Cardiac septum (tissue), 1 donor: Measurements from ENCODE around the gene AGFG2. TPM values are rescaled to one million over a fixed set of nuclear protein-coding genes. Genes with fewer than 3 reads are reported as not detected.

Experiments used
- DNase-seq: peaks from one replicate; pipeline ENCODE4 v3.0.0-alpha.2; 2020; ENCODE audit warnings: low spot score
- intact Hi-C: fragments of 100-400 bp; cut with DNase I; formaldehyde crosslinking; loops from one replicate; pipeline ENCODE4 v1.14.0; 2022
- total RNA-seq: library from RNA; stranded (reverse); fragmentation: NEBNext Ultra II Directional; extraction: Animal tissue kit (Norgen Biotek cat#: 25700); gene quantifications from one replicate; pipeline ENCODE4 v1.2.1, GENCODE V29; 2021
- donor health status: DM: no; HTN: no; CAD: no.

Gene AGFG2
- total RNA-seq, 1 donor from 2014 or later: 28.6 TPM

DNA sequence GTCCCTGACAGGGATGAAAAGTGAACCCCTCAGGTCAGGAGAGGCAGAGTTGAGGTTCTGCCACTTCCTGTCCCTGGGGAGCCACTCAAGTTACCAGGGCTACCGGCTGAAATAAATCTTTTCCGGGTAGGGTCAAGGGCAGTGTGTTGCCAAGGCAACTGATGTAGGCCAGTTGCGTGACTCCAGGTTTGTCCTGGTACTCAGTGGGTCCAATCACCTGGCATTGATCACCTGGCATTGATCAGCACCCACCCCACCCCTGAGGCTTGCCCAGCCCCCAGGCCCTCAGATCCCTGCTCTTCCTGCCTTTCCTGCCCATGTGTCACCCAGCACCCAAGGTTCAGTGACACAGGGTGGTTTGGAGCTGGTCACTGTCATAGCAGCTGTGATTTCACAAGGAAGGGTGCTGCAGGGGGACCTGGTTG, 28.8 kb downstream of the AGFG2 start:
- intact Hi-C loops: no loop called here
- no peak for DNase-seq

DNA sequence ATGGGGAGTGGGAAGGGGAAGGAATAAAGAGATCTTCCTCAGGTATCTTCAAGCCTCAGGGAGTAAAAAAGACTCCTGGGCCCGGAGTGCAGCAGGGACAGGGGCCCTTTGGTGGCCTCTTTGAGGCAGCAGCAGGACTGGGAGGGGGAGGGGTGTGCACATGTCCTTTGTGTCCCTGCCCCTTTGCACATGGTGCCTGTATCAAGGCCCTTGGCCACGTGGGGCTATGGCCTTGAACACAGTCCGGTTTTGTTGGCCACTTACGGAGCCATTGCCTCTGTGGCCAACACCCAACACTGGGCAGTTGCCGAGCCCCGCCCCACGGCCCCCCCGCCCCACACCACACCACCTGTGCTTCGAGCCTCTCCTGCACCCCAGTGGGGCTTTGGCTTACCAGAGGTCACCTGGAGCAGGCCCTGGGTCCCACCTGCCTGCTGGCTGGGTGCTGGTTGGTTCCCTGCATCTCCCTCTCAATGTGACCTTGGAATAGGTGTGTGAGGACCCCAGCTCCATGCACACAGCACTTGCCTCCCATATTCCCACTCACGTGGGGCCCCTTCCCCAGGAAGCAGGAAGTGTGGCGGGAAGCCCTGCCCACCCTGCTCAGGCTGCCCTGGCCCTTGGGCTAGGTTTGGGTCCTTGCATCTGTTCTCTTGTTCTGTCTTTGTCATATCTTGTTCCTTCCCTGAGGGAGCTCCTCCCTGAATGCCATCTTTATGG, 29.3 kb downstream of the AGFG2 start:
- intact Hi-C loops: no loop called here
- DNase-seq: no peak

DNA sequence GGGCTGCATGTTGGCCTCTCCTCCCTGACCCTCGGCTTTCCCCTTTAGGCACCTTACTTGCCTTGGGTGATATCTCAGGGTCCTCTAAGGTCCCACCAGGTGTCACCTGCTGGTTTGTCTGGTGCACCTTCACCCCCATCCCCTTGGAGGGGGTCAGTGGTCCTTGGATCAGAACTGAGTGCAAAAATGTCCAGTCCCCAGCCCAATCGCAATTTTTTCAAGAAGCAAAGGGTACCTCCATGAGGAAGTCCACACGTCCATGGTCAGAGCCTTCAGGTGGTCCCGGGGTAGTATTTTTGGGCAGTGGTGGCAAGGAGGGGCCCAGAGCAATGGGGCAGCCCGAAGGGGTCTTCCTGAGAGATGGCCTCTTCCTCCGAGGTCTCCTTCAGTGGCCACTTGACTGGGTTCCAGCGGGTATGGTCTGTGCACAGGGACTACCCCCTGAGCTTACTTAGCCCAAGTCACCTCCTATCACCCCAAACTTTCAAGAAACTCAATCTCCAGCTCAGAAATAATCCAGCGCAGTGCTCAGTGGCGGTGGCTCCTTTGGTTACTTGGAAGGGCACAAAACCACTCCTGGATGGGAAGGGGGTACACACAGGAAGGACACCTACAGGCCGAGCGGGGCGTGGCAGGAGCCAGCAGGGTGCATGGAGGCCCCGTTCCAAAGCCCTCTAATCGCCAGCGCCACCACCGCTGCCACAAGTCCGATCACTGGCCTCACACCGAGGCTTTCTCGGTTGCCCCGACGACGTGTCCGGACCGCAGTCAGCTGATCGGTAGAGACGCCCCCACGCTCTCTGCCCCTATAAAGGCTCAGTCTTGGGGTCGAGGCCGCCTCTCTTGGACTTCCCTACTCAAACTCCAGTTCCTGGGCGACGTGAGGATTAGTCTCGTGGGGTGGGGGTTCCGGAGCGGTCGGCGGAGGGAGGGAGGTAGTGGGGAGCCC, 30.2 kb downstream of the AGFG2 start:
- intact Hi-C loops: no loop called here
- no peak for DNase-seq

DNA sequence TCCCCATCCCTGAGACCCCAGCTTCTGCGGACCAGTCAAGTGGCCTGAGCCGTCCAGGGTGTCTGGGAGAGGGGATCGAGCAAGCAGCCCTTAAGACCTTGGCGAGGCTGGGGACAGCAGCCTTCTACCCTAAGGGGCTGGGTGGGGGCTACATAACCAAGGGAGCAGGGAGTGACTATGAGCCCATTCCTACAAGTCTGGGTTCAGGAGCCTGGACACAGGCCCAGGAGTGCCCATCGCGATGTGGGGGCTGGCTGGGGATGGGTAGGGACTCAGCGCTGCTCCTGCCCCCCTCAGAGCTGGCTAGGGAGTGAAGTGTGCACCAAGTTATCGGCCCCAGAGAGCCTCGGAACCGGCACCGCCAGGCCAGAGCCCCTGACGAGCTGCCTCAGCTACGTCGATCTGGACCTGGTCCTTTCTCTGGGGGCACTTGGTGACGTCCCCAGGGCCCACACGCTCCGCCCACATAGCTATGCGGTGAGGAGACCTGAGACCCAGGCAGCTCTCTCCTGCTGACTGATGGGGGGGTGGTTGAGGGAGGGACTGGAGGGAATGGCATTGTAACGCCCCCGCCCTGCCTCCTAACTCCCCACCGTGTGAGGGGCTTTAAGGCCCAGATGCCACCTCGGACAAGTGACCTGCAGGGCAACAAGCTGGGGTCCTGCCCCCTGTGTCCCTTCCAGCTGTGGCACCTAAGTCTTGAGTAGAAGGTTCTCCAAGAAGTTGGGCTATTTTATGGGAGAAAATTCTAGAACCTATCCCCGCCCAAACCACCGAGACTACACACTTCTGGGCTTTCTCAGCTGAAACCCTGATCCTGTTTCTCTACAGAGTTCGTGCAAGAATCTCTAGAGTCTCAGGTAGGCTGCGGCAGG, 32.2 kb downstream of the AGFG2 start:
- DNase-seq: no peak
- intact Hi-C loops: no loop called here

DNA sequence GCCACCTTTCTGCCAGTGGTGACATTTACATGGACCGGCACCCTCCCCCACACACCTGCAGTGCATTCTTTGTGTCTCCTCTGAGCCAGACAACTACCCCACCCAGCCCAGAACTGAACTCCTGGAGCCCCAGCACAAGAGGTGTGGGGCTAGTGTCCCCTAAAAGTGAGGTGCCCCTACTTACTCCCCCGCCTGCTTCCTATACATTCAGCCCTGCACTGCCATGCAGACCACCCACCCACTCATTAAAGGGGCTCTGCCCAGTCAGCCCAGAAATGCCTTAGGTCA, 32.8 kb downstream of the AGFG2 start:
- DNase-seq: no peak
- intact Hi-C loops: no loop called here

DNA sequence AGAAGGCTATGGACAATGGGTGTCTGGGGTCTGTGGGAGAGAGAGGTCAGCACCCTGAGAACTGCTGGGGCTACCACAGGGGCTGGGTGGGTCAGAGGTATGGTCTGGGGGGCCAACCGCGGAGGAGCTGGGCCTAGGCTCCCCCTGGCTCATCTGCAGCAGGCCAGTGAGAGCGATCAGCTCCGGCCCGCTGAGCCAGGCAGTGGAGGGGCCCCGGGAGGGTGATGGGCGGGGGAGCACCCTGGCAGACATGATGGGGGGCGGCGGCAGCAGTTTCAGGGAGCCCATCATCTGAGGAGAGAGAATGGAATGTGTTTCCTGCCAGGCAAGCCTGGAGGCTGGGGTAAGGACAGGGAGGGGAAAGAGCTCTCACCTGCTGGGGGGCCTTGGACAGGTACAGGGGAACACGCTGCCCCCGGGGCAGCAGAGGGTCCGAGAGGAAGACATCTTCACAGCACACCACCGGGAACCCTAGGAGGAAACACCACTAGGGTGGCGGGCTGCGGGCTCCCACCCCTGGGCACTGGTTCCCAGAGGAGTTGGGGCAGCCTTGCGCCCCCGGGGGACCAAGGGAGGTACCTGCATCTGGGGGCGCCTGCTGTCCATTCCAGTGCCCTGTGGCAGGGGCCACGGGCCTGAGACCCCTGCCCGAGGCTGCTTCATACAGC, 33.4 kb downstream of the AGFG2 start:
- DNase-seq: no peak
- intact Hi-C loops: no loop called here

DNA sequence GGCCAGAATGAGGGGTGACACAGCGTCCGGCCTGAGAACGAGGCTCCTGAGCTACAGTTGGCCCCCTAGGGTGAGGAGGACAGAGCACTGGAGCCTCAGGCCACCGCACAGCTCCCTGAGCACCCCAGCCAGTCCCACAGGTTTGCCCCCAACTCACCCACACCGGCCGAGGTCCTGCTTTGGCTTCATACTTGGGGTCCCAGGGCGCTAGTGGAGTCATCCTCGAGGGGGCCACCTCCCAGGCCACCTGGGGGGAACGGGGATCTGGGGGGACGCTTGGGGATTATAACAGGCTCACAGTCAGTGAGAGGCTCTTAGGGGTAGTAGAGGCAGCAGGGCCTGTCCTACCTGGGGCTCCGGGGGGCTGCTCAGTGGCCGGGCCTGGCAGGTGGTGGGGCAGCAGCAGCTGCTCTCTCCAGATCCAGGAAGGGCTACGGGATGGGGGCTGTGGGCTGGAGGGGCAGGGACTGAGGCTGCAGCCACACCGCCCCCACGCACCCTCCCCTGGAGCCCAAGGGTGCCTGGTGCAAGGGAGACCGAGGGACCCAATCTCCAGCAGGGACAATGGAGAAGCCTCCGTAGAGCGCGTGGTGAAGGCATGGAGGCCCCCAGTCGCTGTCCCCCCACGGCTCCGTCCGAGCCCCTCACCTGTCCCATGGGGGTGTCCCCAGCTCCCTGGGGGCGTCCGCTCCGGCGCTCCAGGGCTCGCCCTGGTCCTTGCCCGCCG, 34.1 kb downstream of the AGFG2 start:
- intact Hi-C loops: no loop called here
- no peak for DNase-seq

DNA sequence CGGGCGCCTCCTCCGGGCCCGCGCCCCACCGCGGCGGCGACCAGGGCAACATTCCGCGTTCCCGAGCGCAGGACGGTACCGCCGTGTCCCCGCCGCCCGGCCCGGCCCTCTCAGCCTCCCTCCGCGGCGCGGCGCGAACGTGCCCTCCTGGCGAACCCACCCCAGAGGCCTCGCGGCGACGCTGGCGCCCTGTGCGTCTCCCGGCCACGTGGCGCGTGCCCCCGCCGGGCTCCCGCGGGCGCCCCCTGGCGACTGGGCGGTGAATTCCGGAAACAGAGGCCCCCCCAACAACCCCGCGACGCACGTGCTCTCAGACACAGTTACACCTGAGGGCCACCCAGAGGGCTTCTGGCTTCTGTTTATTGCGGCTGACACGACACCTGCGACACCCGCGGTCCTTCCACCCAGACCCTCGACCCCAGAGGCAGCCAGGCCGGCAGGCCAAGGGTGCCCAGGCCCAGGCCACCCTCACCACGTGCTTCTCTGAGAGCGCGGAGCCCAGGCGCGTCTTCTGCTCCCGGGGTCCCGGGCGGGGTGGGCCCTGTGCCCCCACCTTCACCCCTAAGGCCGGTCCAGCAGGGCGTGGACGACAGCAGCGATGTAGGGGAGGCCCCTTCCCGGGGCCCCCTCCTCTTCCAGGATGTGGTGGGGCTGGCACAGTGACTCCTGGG, 34.8 kb downstream of the AGFG2 start, which contains the start of gene SAP25:
SAP25 (minus strand) TSS at position 210 of the 671 bp plus-strand sequence; CDS start at position 52, 158 bp downstream.
- no peak for DNase-seq
- intact Hi-C loops: no loop called here

DNA sequence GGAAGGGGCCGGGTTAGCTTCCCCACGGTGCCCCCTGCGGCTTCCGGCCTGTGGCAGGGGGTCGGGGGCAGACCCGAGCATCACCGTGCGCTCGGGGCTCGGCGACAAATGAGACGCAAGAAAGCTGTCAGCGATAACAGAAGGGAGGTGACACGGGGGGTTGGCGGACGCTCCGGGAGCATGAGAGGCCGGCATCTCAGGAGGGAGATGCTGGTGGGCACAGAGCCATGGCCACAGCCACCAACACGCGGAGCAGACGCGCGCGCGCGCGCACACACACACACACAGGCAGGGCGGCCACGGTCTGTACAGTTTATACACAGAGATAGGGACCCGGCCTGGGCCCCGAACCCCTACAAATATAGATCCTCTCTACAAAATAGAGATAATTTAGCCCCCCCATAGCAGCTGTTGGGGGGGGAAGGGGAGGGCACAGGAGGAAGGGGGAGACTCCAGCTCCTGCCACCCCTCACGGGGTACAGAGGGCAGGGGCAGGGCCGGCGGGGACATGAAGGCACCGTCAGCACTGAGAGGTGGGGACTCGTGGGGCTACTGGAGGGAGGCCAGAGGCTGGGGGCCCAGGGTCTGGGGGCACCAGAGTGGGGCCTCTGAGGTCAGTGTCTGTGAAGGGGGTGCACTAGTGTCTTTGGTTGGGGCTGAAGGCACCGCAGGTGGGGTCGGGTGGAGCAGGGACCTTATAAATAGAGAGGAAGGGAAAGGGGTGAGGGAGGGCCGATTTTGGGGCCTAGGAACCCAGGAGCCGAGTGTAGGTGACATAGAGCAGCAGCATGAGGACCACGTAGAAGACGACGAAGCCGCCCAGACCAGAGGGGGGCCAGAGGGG, 35.6 kb downstream of the AGFG2 start:
- DNase-seq: no peak
- intact Hi-C loops: no loop called here

DNA sequence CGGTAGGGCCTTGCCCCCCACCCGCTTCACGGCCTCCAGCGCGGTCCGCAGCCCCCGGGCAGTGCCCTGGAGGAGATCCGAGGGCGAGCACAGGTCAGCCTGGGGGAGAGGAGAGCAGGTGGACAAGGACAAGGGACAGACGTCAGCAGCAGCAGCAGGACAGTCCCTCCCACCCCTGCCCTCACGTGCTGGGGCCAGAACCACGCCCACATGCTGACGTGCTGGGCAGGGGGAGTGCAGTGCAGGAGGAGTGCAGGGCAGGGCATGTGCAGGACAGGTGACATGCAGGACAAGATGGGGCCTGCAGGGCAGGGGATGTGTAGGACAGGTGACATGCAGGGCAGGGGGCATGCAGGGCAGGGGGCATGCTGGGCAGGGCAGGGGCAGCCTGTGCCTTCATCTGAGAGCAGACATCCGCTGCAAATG, 36.2 kb downstream of the AGFG2 start:
- no peak for DNase-seq
- intact Hi-C loops: no loop called here

DNA sequence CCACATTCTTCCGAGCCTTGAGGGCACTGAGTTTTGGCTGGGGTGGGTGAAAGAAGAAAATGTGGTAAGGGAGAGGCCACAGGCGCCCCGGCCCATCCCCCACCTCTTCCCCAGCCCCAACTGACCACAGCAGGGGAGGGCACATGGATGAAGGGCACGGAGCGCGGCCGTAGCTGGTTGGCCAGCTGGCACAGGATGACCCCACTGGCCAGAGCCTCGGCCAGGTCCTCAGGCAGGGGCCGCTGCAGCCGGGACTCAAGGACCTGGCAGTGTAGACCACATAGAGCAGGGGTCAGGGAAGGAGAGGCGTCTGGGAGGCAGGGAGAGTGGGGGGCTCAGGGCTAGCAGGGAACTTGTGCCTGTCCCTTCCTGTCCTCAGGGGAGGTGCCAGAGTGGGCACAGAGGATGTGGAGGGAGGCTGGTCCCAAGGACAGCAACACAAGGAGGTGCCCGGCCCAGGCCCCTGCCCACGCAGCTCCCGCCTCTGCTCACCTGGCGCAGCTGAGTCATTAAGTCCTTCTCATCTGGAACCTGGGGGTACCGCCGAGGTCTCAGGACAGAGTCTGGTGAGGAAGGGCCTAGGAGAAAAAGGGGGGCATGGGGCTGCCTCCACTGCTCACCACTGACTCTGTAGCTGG, 36.9 kb downstream of the AGFG2 start:
- intact Hi-C loops: no loop called here
- DNase-seq: no peak

DNA sequence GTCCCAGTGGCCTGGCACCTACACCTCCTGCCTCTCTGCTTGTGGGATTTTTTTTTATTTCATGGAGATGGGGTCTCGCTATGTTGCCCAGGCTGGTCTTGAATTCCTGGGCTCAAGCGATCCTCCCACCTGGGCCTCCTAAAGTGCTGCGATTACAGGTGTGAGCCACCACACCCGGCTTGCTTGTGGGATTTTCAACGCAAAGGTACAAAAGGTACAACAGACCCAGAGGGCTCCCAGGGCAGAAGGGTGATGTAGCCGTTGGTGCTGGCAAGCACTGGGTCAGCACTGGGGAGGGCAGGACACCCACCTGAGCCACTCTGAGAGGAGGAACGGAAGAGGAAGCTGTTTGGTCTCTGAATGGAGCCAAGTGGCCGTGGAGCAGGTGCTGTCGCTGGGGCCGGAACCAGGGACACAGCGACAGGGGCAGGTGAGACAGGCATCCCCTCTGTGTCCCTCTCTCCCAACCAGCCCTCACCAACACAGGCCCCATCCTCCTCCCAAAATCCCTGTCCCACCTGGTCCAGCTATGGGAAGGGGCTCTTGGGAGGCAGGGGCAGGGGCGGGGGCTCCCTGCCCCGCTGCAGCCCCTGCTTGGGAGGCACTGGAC, 37.5 kb downstream of the AGFG2 start:
- intact Hi-C loops: no loop called here
- no peak for DNase-seq

DNA sequence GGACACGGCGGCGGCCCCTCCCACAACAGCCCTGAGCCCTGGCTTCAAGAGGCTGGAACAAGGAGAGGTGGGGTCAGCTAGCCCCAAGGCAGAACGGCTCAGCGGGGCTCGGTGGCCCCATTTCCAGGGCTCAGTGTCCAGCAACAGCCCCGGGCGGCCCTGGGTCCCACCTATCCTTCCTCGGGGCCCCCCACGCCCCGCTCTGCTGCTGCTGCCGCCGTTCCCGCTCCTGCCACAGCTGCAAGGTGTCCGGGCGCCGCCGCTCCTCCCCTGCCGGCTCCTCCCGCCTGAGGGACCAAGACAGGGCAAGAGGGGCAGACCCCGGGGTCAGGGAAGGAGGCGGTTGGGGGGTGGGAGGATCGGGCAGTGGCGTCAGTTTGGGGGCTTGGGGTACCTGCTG, 38.1 kb downstream of the AGFG2 start:
- intact Hi-C loops: no loop called here
- DNase-seq: no peak

DNA sequence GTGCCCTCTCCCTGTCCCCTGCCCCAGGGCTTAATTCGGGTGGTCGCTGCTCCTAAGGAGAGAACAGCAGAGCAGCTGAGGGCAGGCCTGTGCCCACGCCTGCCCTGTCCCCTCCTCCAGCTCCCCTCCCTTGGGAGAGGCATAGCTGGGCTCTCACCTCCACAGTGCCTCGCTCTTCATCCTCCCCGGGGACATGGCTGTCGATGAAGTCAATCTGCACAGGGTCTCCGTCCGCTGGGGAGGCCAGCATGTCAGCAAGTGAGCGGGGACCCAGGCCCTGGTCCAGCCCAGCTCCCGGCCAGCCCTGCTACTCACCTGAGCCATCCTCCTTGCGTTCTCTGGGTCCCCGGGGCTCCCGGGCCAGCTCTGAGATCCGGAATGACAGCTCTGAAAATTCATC, 38.5 kb downstream of the AGFG2 start:
- intact Hi-C loops: no loop called here
- no peak for DNase-seq

DNA sequence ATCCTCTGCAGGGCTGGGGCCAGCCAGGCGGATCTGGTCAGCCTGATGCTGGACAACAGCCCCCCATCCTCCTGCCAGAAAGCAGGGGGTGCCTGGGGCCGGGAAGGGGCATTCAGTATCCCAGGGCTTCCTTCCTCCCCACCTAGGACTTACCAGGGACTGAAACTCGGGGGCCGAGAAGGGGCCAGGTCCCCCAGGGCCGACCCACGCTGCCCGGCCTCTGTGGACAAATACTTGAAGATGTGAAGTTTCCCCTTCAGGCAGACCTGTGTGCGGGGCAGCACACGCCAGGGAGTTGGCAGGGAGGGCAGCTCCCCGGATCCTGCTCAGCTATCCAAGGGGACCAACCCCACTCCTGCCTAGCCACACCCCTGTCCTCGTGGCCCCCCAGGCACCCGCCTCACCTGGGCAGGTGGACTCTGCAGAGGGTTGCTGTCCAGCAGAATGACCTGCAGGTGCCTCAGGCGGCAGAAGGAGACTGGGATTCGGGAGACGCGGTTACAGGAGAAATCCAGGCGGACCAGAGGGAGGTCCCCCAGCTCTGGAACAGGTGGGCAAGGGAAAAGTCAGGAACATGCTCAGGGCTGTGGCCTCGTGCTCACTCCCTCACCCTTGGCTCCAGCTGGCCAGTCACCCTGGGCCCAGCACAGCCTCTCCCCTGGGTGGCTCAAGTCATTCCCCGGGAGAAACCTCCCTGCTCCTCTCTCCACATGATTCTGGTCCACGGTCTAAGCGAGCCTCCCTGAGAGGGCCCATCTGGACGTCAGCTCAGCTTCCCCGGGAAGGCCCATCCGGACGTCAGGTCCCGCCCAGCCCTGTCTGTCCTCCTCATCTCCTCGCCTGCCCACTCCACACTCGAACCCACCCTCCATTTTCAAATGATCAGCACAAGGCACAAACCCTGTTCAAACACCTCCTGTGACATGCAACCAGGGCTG, 39.5 kb downstream of the AGFG2 start:
- intact Hi-C loops: no loop called here

More for the DNA sequence above, 39.5 kb downstream of the AGFG2 start:
- no peak for DNase-seq
